Measurements from ENCODE around the gene MPC1L.

- no peak for TF ChIP-seq CTCF (conservative IDR thresholded peaks at IDR 0.05; ENCODE audit: low read depth, low read length)
- TF ChIP-seq EZH2 (IDR thresholded peaks at IDR 0.05; ENCODE audit: low read length, unreplicated experiment): no peak
- TF ChIP-seq EZH2phosphoT487 (IDR thresholded peaks at IDR 0.05; ENCODE audit: borderline replicate concordance, low read length): no peak
Observed at GRCh38 chrX:40615976-40616375, 7.3 kb upstream of the MPC1L start.
